ENCODE data around the gene SERINC4. TPM values are rescaled to one million over a fixed set of nuclear protein-coding genes. Genes with fewer than 3 reads are reported as not detected.
"Not testable (repeated sequence)": the region's sequence is repeated elsewhere in the genome, so short reads cannot be mapped to it uniquely, and the experiment has no call there.

Gene SERINC4
- polyA plus RNA-seq, 3 donors from 2014 or later = 0.72 to 3.4 (median 1.3) TPM

- Mint-ChIP-seq H3K4me1 (peaks cover 0 to 9% of the 10 kb centered on the region in 2 donors), H3K4me3 (no peak overlapping the region), H3K36me3 (peaks cover 19 to 47% (median 22%) of the 10 kb centered on the region in 3 donors), H3K9me3 (no peaks in the 10 kb centered on the region), H3K27me3 (ENCODE audit: low read depth in 3 of 3) (peaks cover 0 to 5% (median 2%) of the 10 kb centered on the region in 3 donors), H3K27ac (peak overlapping the region in 2 of 6 donors; percentile 17 to 66)
- DNase-seq = no peak
These were observed 37.2 kb downstream of the SERINC4 start for GRCh38 chr15:43762824-43763223.

- H3K36me3 Mint-ChIP-seq = peaks cover 4 to 7% (median 6%) of the 10 kb centered on the region in 3 donors
- H3K27me3 Mint-ChIP-seq (ENCODE audit: low read depth in 3 of 3) = peaks cover 2 to 10% (median 5%) of the 10 kb centered on the region in 3 donors
- no peak for DNase-seq
- H3K9me3 Mint-ChIP-seq = no peaks in the 10 kb centered on the region
- H3K27ac Mint-ChIP-seq = peak overlapping the region; percentile 36 to 97 (median 90)
- H3K4me3 Mint-ChIP-seq = peak overlapping the region; percentile 7 to 85 (median 46)
- peaks cover 56 to 69% of the 10 kb centered on the region in 2 donors for H3K4me1 Mint-ChIP-seq
These were observed 48.1 kb downstream of the SERINC4 start for GRCh38 chr15:43751885-43752284.

GRCh38 chr15:43749690-43750345, 50.2 kb downstream of the SERINC4 start:
- peak overlapping the region; percentile 86 to 97 (median 90) for H3K27ac Mint-ChIP-seq
- H3K36me3 Mint-ChIP-seq = no peaks in the 10 kb centered on the region
- peak; percentile 79 to 84 (median 83) for DNase-seq
- H3K4me1 Mint-ChIP-seq = peaks cover 63 to 69% of the 10 kb centered on the region in 2 donors
- H3K9me3 Mint-ChIP-seq = no peaks in the 10 kb centered on the region
- H3K4me3 Mint-ChIP-seq = peak overlapping the region; percentile 74 to 89 (median 80)
- H3K27me3 Mint-ChIP-seq (ENCODE audit: low read depth in 3 of 3) = peaks cover 9 to 24% (median 11%) of the 10 kb centered on the region in 3 donors

GRCh38 chr15:43748376-43748775, 51.6 kb downstream of the SERINC4 start:
- Mint-ChIP-seq H3K4me1 (peaks cover 58 to 65% of the 10 kb centered on the region in 2 donors), H3K36me3 (no peaks in the 10 kb centered on the region)
- peak in 2 of 3 donors; percentile 14 to 30 for DNase-seq

GRCh38 chr15:43746903-43747309, 53.1 kb downstream of the SERINC4 start:
- H3K27me3 Mint-ChIP-seq (ENCODE audit: low read depth in 3 of 3) = peaks cover 7 to 28% (median 11%) of the 10 kb centered on the region in 3 donors
- peak overlapping the region; percentile 89 to 98 (median 93) for H3K4me3 Mint-ChIP-seq
- not testable (repeated sequence) for DNase-seq, H3K36me3 Mint-ChIP-seq, H3K9me3 Mint-ChIP-seq
- peak overlapping the region; percentile 90 to 99 (median 98) for H3K27ac Mint-ChIP-seq
- peaks cover 45 to 50% of the 10 kb centered on the region in 2 donors for H3K4me1 Mint-ChIP-seq

More at GRCh38 chr15:43748376-43748775, 51.6 kb downstream of the SERINC4 start:
- Mint-ChIP-seq H3K27ac (peak overlapping the region; percentile 89 to 99 (median 96)), H3K9me3 (no peaks in the 10 kb centered on the region), H3K27me3 (ENCODE audit: low read depth in 3 of 3) (peaks cover 9 to 28% (median 11%) of the 10 kb centered on the region in 3 donors), H3K4me3 (peak overlapping the region; percentile 89 to 98 (median 93))

- H3K9me3 Mint-ChIP-seq, H3K36me3 Mint-ChIP-seq: not testable (repeated sequence)
- Mint-ChIP-seq H3K4me1 (peaks cover 39 to 45% of the 10 kb centered on the region in 2 donors), H3K4me3 (peak within 1 kb of the TSS; percentile 89 to 98 (median 93)), H3K27ac (peak within 1 kb of the TSS; percentile 90 to 99 (median 98)), H3K27me3 (ENCODE audit: low read depth in 3 of 3) (peaks cover 7 to 28% (median 11%) of the 10 kb centered on the region in 3 donors)
- DNase-seq = peak; percentile 92 to 94 (median 94)
These were observed 53.6 kb downstream of the SERINC4 start, which contains the start of gene PDIA3 for GRCh38 chr15:43746245-43746902. TSS of gene PDIA3 (plus strand) at chr15:43746438. CDS start at chr15:43746540, 102 bp downstream.

Other genes with a start within 250 kb of the SERINC4 start
- 1 to 10 TPM; 4.9 to 7.5 (median 7.1) TPM for gene PPIP5K1, start 210.0 kb downstream of the SERINC4 start, polyA plus RNA-seq
- not detected for gene CKMT1B, start 206.2 kb downstream of the SERINC4 start, polyA plus RNA-seq
- gene STRC, start 181.4 kb downstream of the SERINC4 start, polyA plus RNA-seq = not detected
- under 1 TPM in 2 of 3 donors, not detected in 1; 0.34 to 0.80 TPM for gene CATSPER2, start 151.4 kb downstream of the SERINC4 start, polyA plus RNA-seq
- not detected for gene CKMT1A, start 106.4 kb downstream of the SERINC4 start, polyA plus RNA-seq
- gene PDIA3, start 53.8 kb downstream of the SERINC4 start, polyA plus RNA-seq = 100 to 1,000 TPM; 394 to 690 (median 654) TPM
- gene ELL3, start 23.3 kb downstream of the SERINC4 start, polyA plus RNA-seq = 1 to 10 TPM in 1 of 3 donors, under 1 TPM in 1, not detected in 1; 0.78 to 1.4 TPM
- 1,000 to 10,000 TPM; 1,924 to 3,752 (median 2,420) TPM for gene SERF2, start 7.9 kb downstream of the SERINC4 start, polyA plus RNA-seq
- gene HYPK, start 379 bp upstream of the SERINC4 start, polyA plus RNA-seq = 10 to 100 TPM in 2 of 3 donors, 1 to 10 TPM in 1; 4.1 to 20.3 (median 10.0) TPM
- gene MFAP1, start 24.5 kb upstream of the SERINC4 start, polyA plus RNA-seq = 10 to 100 TPM in 2 of 3 donors, 1 to 10 TPM in 1; 6.7 to 21.3 (median 10.4) TPM
- gene WDR76, start 26.8 kb upstream of the SERINC4 start, polyA plus RNA-seq = 1 to 10 TPM; 8.3 to 8.9 (median 8.6) TPM

Measured in immature natural killer cell (primary cell).